OCI-LY3 (cell line): ENCODE results near the gene FAM83G.
A peak's percentile ranks its signal among the peaks of the same experiment; 100 is the strongest.

ENCODE experiments used
- H2AFZ ChIP-seq: fragments of 200-600, 300-600 bp; shearing (Covaris generic); 2 replicates; pipeline ENCODE4 v1.6.0; 2014; ENCODE audit warnings: antibody characterized with exemption, low read depth, low read length
- H3K27ac ChIP-seq: fragments of 200-600, 300-600 bp; sonication (generic); 2 replicates; pipeline ENCODE4 v1.5.1; 2014; ENCODE audit warnings: mild to moderate bottlenecking, low read length, moderate library complexity, mixed read lengths
- H3K27me3 ChIP-seq: fragments of 200-600, 300-600 bp; sonication (generic); 2 replicates; pipeline ENCODE4 v1.6.1; 2014; ENCODE audit warnings: low read depth, low read length, mixed read lengths
- H3K36me3 ChIP-seq: fragments of 200-600, 300-600 bp; sonication (generic); replicated peaks from 2 replicates; pipeline ENCODE3; 2014; ENCODE audit warnings: low read depth, low read length, mixed read lengths
- H3K4me1 ChIP-seq: fragments of 300-600, 200-600 bp; sonication (generic); 2 replicates; pipeline ENCODE4 v1.6.1; 2014; ENCODE audit warnings: low read length, mixed read lengths
- H3K4me2 ChIP-seq: fragments of 200-600, 300-600 bp; sonication (generic); 2 replicates; pipeline ENCODE4 v1.6.1; 2014; ENCODE audit warnings: low read length, mixed read lengths
- H3K4me3 ChIP-seq: fragments of 300-600, 200-600 bp; sonication (generic); 2 replicates; pipeline ENCODE4 v1.5.1; 2014; ENCODE audit warnings: antibody characterized with exemption, mild to moderate bottlenecking, low read length, moderate library complexity
- H3K79me2 ChIP-seq: fragments of 300-600, 200-600 bp; shearing (Covaris generic); 2 replicates; pipeline ENCODE4 v1.6.1; 2014; ENCODE audit warnings: mild to moderate bottlenecking, low read length, mixed read lengths
- H3K9ac ChIP-seq: fragments of 300-600, 200-600 bp; shearing (Covaris generic); 2 replicates; pipeline ENCODE4 v1.6.0; 2014; ENCODE audit warnings: mild to moderate bottlenecking, low read length, moderate library complexity
- H3K9me3 ChIP-seq: fragments of 200-600, 300-600 bp; shearing (Covaris generic); 2 replicates; pipeline ENCODE4 v1.6.1; 2014; ENCODE audit warnings: low read length, mixed read lengths; ENCODE audit not compliant: insufficient read depth
- H4K20me1 ChIP-seq: fragments of 200-600, 300-600 bp; sonication (generic); 2 replicates; pipeline ENCODE4 v1.6.1; 2016; ENCODE audit warnings: low read length, mixed read lengths; ENCODE audit not compliant: insufficient read depth
- CTCF ChIP-seq: fragments of 200-600, 300-600 bp; sonication (generic); IDR thresholded peaks from 2 replicates; pipeline ENCODE4 v1.5.1; 2014; ENCODE audit warnings: antibody characterized with exemption, low read length, low read depth
- EZH2phosphoT487 ChIP-seq: fragments of 200-600 bp; shearing (Covaris generic); IDR thresholded peaks from 2 replicates; pipeline ENCODE4 v1.6.1; 2018; ENCODE audit warnings: antibody characterized with exemption, mixed run types, low read depth

The FAM83G gene

GRCh38 chr17:18964018-18964351, 40.6 kb downstream of the FAM83G start:
- Histone ChIP-seq H3K4me1 (peaks cover 21% of the 10 kb centered on the region), H3K4me3 (no peak overlapping the region), H3K9ac (no peak overlapping the region), H3K79me2 (no peaks in the 10 kb centered on the region), H3K36me3 (no peaks in the 10 kb centered on the region), H3K27ac (no peak overlapping the region), H3K27me3 (no peaks in the 10 kb centered on the region), H3K9me3 (no peaks in the 10 kb centered on the region), H2AFZ (no peak overlapping the region), H4K20me1 (no peaks in the 10 kb centered on the region), H3K4me2 (no peak overlapping the region)
- TF ChIP-seq CTCF (no peak), EZH2phosphoT487 (no peak)

GRCh38 chr17:18963126-18964017, 41.2 kb downstream of the FAM83G start:
- H3K27me3 ChIP-seq, result no peaks in the 10 kb centered on the region
- no peaks in the 10 kb centered on the region for H4K20me1 ChIP-seq
- no peaks in the 10 kb centered on the region for H3K36me3 ChIP-seq
- no peak overlapping the region for H3K27ac ChIP-seq
- H3K4me3 ChIP-seq, result no peak overlapping the region
- no peaks in the 10 kb centered on the region for H3K9me3 ChIP-seq
- no peaks in the 10 kb centered on the region for H3K79me2 ChIP-seq
- H3K9ac ChIP-seq, result no peak overlapping the region
- H2AFZ ChIP-seq, result no peak overlapping the region
- peaks cover 21% of the 10 kb centered on the region for H3K4me1 ChIP-seq
- TF ChIP-seq EZH2phosphoT487 (no peak), CTCF (no peak)
- H3K4me2 ChIP-seq, result no peak overlapping the region

GRCh38 chr17:18962494-18962815, 42.1 kb downstream of the FAM83G start:
- no peaks in the 10 kb centered on the region for H3K79me2 ChIP-seq
- H4K20me1 ChIP-seq, result no peaks in the 10 kb centered on the region
- H3K9me3 ChIP-seq, result no peaks in the 10 kb centered on the region
- H3K4me2 ChIP-seq, result no peak overlapping the region
- no peaks in the 10 kb centered on the region for H3K27me3 ChIP-seq
- no peak overlapping the region for H3K9ac ChIP-seq
- no peaks in the 10 kb centered on the region for H3K36me3 ChIP-seq
- no peak overlapping the region for H2AFZ ChIP-seq
- no peak overlapping the region for H3K4me3 ChIP-seq
- TF ChIP-seq CTCF (no peak), EZH2phosphoT487 (no peak)
- peaks cover 21% of the 10 kb centered on the region for H3K4me1 ChIP-seq
- H3K27ac ChIP-seq, result no peak overlapping the region

- H3K4me2 ChIP-seq, result peak overlapping the region; percentile 67
- H3K9ac ChIP-seq, result peak overlapping the region; percentile 67; the same call in 1 of the 2 replicates
- H2AFZ ChIP-seq, result no peak overlapping the region; the same call in 1 of the 2 replicates
- peak overlapping the region; percentile 43 for H3K4me3 ChIP-seq
- TF ChIP-seq CTCF (no peak), EZH2phosphoT487 (no peak)
- no peaks in the 10 kb centered on the region for H3K27me3 ChIP-seq
- no peaks in the 10 kb centered on the region for H3K36me3 ChIP-seq
- H3K9me3 ChIP-seq, result no peaks in the 10 kb centered on the region
- peaks cover 21% of the 10 kb centered on the region for H3K4me1 ChIP-seq
- no peaks in the 10 kb centered on the region for H4K20me1 ChIP-seq
- no peaks in the 10 kb centered on the region for H3K79me2 ChIP-seq
- peak overlapping the region; percentile 70 for H3K27ac ChIP-seq
These were observed 42.7 kb downstream of the FAM83G start for GRCh38 chr17:18961634-18962493.
